Middle frontal gyrus (tissue), 1 donor: ENCODE data around the gene TPM4.

Experiments
- DNase-seq: peaks from one replicate; pipeline ENCODE4 v3.0.0-alpha.2; 2015; ENCODE audit warnings: low spot score; ENCODE audit errors: extremely low spot score

Gene TPM4

GRCh38 chr19:16041299-16041990, 34.9 kb upstream of the TPM4 start:
- DNase-seq, result peak; percentile 66

- DNase-seq, result no peak
Observed at GRCh38 chr19:16041991-16042386, 34.3 kb upstream of the TPM4 start.

DNA sequence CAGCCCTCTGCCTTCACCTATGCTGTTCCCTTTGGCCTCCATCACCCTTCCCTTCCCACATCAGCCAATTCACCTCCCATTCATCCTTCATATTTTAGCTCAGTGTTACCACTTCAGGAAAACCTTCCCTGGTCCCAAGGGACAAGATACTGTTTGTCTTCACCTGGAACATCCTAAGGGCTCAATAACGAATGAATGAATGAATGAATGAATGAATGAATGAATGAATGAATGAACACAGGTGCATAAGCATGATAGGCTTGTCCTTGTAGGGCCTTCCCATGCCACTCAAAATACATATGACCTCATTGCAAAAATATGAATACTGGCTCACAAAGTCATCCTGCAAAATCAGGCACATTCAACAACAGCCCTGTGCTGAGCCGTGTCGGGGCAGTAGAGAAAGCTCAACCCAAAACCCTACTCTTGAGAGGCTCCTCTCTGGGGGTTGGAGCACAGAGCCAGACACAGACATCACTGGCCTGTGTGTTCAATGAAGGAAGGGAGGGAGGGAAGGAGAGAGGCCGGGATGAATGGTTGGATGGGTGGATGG, 33.7 kb upstream of the TPM4 start:
- DNase-seq, result no peak

- DNase-seq, result no peak
Observed at GRCh38 chr19:16043156-16043757, 33.0 kb upstream of the TPM4 start.

DNA sequence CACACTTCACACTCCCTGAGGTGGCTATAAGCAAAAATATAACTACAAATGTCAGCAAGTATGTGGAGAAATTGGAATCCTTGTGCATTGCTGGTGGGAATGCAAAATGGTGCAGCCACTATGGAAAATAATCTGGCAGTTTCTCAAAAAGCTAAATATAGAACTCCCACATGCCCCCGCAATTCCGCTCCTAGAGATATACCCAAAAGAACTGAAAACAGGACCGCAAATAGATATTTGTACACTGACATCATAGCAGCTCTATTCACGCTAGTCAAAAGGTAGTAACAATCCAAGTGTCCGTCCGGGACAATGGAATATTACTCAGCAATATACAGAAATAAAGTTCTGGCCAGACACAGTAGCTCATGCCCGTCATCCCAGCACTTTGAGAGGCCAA, 31.5 kb upstream of the TPM4 start:
- no peak for DNase-seq

GRCh38 chr19:16045171-16045570, 31.1 kb upstream of the TPM4 start:
- no peak for DNase-seq

DNA sequence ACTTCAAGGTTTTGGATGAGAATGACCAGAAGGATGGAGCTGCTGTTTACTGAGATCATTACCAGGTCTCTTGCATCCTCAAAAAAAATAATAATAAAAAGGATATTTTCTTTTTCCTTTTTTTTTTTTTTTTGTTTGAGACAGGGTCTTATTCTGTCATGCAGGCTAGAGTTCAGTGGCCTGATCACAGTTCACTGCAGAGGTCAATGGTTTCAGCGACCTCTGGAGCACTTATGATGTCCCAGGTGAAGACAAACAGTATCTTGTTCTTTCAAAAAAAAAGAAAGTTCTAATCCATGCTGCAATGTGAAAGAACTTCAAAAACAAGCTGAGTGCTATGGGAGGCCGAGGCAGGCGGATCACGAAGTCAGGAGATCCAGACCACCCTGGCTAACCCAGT, 30.4 kb upstream of the TPM4 start:
- DNase-seq, result no peak

GRCh38 chr19:16048583-16048982, 27.7 kb upstream of the TPM4 start:
- no peak for DNase-seq

DNA sequence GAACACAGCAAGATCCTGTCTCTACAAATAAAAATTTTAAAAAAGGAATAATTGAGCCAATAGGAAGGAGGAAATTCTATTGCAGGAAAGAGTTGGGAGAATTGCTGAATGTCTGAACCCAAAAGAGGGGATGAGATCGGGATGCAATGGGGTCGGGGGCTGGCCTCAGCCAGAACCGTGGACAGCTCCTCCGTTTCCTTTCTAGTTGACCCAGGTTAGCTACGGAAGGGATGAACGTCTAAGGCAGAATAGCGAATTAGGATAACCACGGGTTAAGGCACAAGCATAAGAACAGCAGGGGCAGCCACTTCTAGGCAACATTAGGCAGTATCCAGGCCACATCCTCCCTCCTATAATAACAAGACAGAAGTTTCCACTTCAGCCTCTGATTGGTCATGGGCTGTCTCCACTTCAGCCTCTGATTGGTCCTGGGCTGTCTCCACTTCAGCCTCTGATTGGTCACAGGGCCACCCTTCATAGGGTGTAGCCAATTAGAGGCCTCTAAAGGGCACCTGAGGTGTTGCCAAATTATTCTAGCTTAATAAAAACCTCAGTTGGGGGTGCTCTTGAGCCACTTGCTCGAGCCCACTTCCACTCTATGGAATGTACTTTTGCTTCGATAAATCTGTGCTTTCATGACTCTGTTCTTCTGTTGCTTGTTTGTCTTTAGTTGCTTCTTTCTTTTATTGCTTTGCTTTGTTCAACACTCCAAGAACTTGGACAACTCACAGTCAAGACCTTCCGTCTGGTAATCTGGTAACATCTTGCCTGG, 24.9 kb upstream of the TPM4 start:
- DNase-seq, result no peak

DNA sequence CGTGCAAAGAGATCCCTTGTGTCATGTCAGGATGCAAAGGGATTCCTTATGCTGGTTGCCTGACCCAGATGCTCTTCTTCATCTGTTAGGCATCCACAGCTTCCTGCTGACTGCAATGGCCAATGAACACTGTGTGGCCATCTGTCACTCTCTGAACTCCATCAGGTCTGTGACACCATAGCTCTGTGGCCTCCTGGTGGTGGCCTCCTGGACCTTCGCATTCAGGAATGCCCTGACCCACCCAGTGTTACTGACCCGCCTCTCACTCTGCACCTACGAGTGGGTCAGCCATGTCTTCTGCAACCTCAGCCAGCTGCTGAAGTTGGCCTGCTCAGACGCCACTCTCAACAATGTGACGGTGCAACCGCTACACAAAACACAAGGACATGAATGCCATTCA, 23.9 kb upstream of the TPM4 start:
- DNase-seq, result no peak

DNA sequence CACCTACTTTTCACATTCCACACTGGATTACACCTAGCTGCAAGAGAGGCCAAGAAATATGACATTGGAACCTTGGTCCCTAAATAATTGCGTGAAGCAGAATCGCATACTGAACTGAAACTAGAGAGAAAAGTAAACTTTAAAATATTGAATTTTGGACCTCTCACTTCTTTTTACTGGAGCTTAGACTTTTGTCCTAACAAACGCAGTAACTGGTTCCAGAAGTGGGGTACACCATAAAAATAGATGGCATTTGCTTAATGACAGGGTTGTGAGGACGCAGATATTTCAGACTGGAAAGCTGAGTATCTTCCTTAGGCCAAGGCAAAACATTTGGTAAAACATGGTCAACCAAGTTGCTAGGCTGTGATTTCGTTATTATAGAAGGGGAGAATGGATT, 19.2 kb upstream of the TPM4 start:
- DNase-seq, result no peak

DNA sequence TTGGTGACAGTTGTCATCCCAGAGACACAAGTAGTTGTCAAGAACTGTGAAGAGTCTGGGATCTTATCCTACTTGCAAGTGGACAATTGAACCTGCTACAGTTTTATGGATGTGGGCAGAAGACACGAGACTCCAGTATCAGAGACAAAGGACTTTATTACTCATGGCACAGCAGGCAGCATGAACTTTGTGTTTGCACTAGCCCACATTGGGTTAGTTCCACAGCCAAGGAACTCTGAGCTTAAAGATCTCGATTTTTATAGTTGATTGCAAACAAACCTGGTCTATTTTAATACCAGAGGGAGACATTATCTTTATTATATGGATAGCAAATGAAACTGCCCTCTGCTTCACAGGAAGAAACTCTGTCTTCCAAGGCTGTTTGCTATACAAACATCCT, 16.0 kb upstream of the TPM4 start:
- no peak for DNase-seq

GRCh38 chr19:16061943-16062342, 14.4 kb upstream of the TPM4 start:
- DNase-seq, result no peak

- no peak for DNase-seq
Observed at GRCh38 chr19:16062789-16063188, 13.5 kb upstream of the TPM4 start.

DNA sequence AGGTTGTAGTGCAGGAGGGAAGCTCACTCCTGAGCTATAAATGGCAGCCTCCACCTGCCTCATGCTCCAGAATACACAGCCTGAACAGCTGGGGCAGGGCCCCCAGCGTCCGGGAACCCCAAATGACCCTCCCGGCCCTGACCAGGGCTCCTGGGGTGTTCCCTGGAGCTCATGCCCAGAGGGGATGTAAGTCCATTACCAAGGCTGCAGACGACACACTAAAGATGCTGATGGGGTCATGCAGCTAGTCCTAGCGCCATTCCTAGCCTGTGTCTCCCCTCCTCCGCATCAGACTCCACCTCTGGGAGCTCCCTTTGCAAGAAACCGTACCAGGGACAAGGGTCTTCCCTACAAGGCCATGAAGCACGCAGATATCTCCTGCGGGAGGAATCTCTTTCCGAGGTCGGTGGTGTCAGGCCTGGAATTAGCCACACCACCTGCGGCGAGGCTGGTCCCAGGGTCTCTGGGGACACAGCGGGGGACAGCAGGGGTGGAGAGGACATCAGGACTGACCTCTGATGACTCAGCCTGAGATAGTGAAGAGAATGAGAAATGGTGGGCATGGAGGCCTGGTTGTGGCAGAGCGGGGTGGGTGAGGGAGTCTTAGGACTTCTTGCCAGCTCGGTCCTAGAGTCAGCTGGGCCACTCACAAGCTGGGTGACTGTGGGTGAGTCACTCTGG, 11.9 kb upstream of the TPM4 start:
- no peak for DNase-seq

GRCh38 chr19:16066611-16067104, 9.6 kb upstream of the TPM4 start:
- no peak for DNase-seq

GRCh38 chr19:16067205-16067938, 8.9 kb upstream of the TPM4 start:
- DNase-seq, result no peak

- no peak for DNase-seq
Observed at GRCh38 chr19:16068696-16069259, 7.5 kb upstream of the TPM4 start.

- no peak for DNase-seq
Observed at GRCh38 chr19:16069813-16070365, 6.4 kb upstream of the TPM4 start.

- DNase-seq, result no peak
Observed at GRCh38 chr19:16070366-16070990, 5.8 kb upstream of the TPM4 start.
